ENCODE data around the gene SST. TPM values are rescaled to one million over a fixed set of nuclear protein-coding genes. Genes with fewer than 3 reads are reported as not detected.

The SST gene
- total RNA-seq, 4 donors from 2014 or later = 0.90 TPM; not detected in 3

- H3K36me3 ChIP-seq = no peaks in the 10 kb centered on the region
- H3K9me3 ChIP-seq = no peaks in the 10 kb centered on the region
- no peak for DNase-seq
- intact Hi-C loops (cut with DNase I; ENCODE audit: low total_unique reads) = loop anchor here (10.0 kb wide), 2 partner anchors 353 to 453 kb away; no protein-coding TSS in a partner anchor
- H3K27ac ChIP-seq = no peak overlapping the region
- H3K4me3 ChIP-seq = no peak overlapping the region
- no peak for TF ChIP-seq CTCF (IDR thresholded peaks at IDR 0.05)
- no peak for TF ChIP-seq POLR2A (IDR thresholded peaks at IDR 0.05)
- no peaks in the 10 kb centered on the region for H3K27me3 ChIP-seq
- H3K4me1 ChIP-seq = no peaks in the 10 kb centered on the region
These were observed 7.4 kb upstream of the SST start for GRCh38 chr3:187677604-187678003.

- no peak for TF ChIP-seq CTCF (IDR thresholded peaks at IDR 0.05)
- TF ChIP-seq POLR2A (IDR thresholded peaks at IDR 0.05) = no peak
- Histone ChIP-seq H3K4me1 (no peaks in the 10 kb centered on the region), H3K36me3 (no peaks in the 10 kb centered on the region), H3K9me3 (no peaks in the 10 kb centered on the region), H3K27me3 (no peaks in the 10 kb centered on the region), H3K4me3 (no peak overlapping the region), H3K27ac (no peak overlapping the region)
- DNase-seq = no peak
- intact Hi-C loops (cut with DNase I; ENCODE audit: low total_unique reads) = loop anchor here (10.0 kb wide), 2 partner anchors 348 to 448 kb away; no protein-coding TSS in a partner anchor
These were observed 2.8 kb upstream of the SST start for GRCh38 chr3:187673012-187673411.

GRCh38 chr3:187667526-187667925 is 2.7 kb downstream of the SST start:
- intact Hi-C loops (cut with DNase I; ENCODE audit: low total_unique reads) = no loop called here
- H3K27me3 ChIP-seq = no peaks in the 10 kb centered on the region
- no peak overlapping the region for H3K27ac ChIP-seq
- H3K36me3 ChIP-seq = no peaks in the 10 kb centered on the region
- H3K9me3 ChIP-seq = no peaks in the 10 kb centered on the region
- DNase-seq = no peak
- no peak overlapping the region for H3K4me3 ChIP-seq
- TF ChIP-seq CTCF (IDR thresholded peaks at IDR 0.05) (no peak), POLR2A (IDR thresholded peaks at IDR 0.05) (no peak)
- no peaks in the 10 kb centered on the region for H3K4me1 ChIP-seq

- no peak overlapping the region for H3K27ac ChIP-seq
- TF ChIP-seq POLR2A (IDR thresholded peaks at IDR 0.05) (no peak), CTCF (IDR thresholded peaks at IDR 0.05) (no peak)
- no peaks in the 10 kb centered on the region for H3K4me1 ChIP-seq
- intact Hi-C loops (cut with DNase I; ENCODE audit: low total_unique reads) = no loop called here
- H3K9me3 ChIP-seq = no peaks in the 10 kb centered on the region
- H3K36me3 ChIP-seq = no peaks in the 10 kb centered on the region
- H3K4me3 ChIP-seq = no peak overlapping the region
- H3K27me3 ChIP-seq = no peaks in the 10 kb centered on the region
- DNase-seq = no peak
These were observed 4.3 kb downstream of the SST start for GRCh38 chr3:187665764-187666402.

GRCh38 chr3:187665010-187665409 is 5.2 kb downstream of the SST start:
- no peak for DNase-seq
- H3K9me3 ChIP-seq = no peaks in the 10 kb centered on the region
- intact Hi-C loops (cut with DNase I; ENCODE audit: low total_unique reads) = no loop called here
- TF ChIP-seq CTCF (IDR thresholded peaks at IDR 0.05) (no peak), POLR2A (IDR thresholded peaks at IDR 0.05) (no peak)
- H3K27ac ChIP-seq = no peak overlapping the region
- no peak overlapping the region for H3K4me3 ChIP-seq
- no peaks in the 10 kb centered on the region for H3K36me3 ChIP-seq
- no peaks in the 10 kb centered on the region for H3K27me3 ChIP-seq
- no peaks in the 10 kb centered on the region for H3K4me1 ChIP-seq

Measured in uterus (tissue), 4 donors.